Mammary epithelial cell (primary cell): Measurements from ENCODE around the gene NXN.

Source experiments
- EZH2 ChIP-seq: IDR thresholded peaks from 2 replicates; pipeline ENCODE4 v1.6.1; 2012; ENCODE audit warnings: low read length, inconsistent platforms, borderline replicate concordance
- TF ChIP-seq, protein P1 (sequence below), 2 donors: IDR thresholded peaks in 1 of 2; conservative IDR thresholded peaks in 1 of 2; 2 replicates each; pipeline ENCODE4 v1.5.1; 2011 to 2012; ENCODE audit warnings: inconsistent platforms in 2 of 2, low read length in 2 of 2, mild to moderate bottlenecking in 2 of 2, control low read depth in 1 of 2, low read depth in 1 of 2; ENCODE audit not compliant: insufficient read depth in 1 of 2; ENCODE audit errors: extremely low read depth in 1 of 2

GRCh38 chr17:888998-889441, 90.6 kb downstream of the NXN start:
- TF ChIP-seq, protein P1, sequence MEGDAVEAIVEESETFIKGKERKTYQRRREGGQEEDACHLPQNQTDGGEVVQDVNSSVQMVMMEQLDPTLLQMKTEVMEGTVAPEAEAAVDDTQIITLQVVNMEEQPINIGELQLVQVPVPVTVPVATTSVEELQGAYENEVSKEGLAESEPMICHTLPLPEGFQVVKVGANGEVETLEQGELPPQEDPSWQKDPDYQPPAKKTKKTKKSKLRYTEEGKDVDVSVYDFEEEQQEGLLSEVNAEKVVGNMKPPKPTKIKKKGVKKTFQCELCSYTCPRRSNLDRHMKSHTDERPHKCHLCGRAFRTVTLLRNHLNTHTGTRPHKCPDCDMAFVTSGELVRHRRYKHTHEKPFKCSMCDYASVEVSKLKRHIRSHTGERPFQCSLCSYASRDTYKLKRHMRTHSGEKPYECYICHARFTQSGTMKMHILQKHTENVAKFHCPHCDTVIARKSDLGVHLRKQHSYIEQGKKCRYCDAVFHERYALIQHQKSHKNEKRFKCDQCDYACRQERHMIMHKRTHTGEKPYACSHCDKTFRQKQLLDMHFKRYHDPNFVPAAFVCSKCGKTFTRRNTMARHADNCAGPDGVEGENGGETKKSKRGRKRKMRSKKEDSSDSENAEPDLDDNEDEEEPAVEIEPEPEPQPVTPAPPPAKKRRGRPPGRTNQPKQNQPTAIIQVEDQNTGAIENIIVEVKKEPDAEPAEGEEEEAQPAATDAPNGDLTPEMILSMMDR (conservative IDR thresholded peaks at IDR 0.05 in 1 of 2, IDR thresholded peaks at IDR 0.05 in 1 of 2; ENCODE audit: extremely low read depth in 1 of 2, insufficient read depth in 1 of 2, low read depth in 1 of 2, low read length in 2 of 2), result no peak
- no peak for TF ChIP-seq EZH2
